GM18520 (cell line): ENCODE results near the gene TNRC6A.

Experiments
- ATAC-seq: cut with Tn5 transposase; IDR thresholded peaks from one replicate; pipeline ENCODE4 v1.9.1; 2021; ENCODE audit not compliant: unreplicated experiment

TNRC6A gene

GRCh38 chr16:24755201-24755874, 25.9 kb downstream of the TNRC6A start:
- ATAC-seq, result no peak

- ATAC-seq, result no peak
These were observed 28.9 kb downstream of the TNRC6A start for GRCh38 chr16:24758373-24758772.

GRCh38 chr16:24759006-24759405, 29.6 kb downstream of the TNRC6A start:
- no peak for ATAC-seq

GRCh38 chr16:24761526-24761925, 32.1 kb downstream of the TNRC6A start:
- ATAC-seq, result no peak

- ATAC-seq, result no peak
These were observed 35.5 kb downstream of the TNRC6A start for GRCh38 chr16:24764916-24765315.

- ATAC-seq, result no peak
These were observed 36.6 kb downstream of the TNRC6A start for GRCh38 chr16:24766057-24766456.

- no peak for ATAC-seq
These were observed 40.4 kb downstream of the TNRC6A start for GRCh38 chr16:24769806-24770205.

- ATAC-seq, result no peak
These were observed 41.8 kb downstream of the TNRC6A start for GRCh38 chr16:24771132-24771778.

- no peak for ATAC-seq
These were observed 42.3 kb downstream of the TNRC6A start for GRCh38 chr16:24771779-24772157.

- ATAC-seq, result no peak
These were observed 44.4 kb downstream of the TNRC6A start for GRCh38 chr16:24773771-24774427.

GRCh38 chr16:24774510-24774909, 45.1 kb downstream of the TNRC6A start:
- no peak for ATAC-seq

GRCh38 chr16:24775455-24775854, 46.0 kb downstream of the TNRC6A start:
- ATAC-seq, result no peak

- ATAC-seq, result no peak
These were observed 47.2 kb downstream of the TNRC6A start for GRCh38 chr16:24776501-24777220.

- no peak for ATAC-seq
These were observed 49.2 kb downstream of the TNRC6A start for GRCh38 chr16:24778671-24779070.

GRCh38 chr16:24781256-24781655, 51.8 kb downstream of the TNRC6A start:
- ATAC-seq, result no peak

GRCh38 chr16:24784121-24784520, 54.7 kb downstream of the TNRC6A start:
- ATAC-seq, result no peak

- no peak for ATAC-seq
These were observed 60.4 kb downstream of the TNRC6A start for GRCh38 chr16:24789881-24790280.

GRCh38 chr16:24800586-24800985, 71.1 kb downstream of the TNRC6A start:
- ATAC-seq, result no peak

- no peak for ATAC-seq
These were observed 72.4 kb downstream of the TNRC6A start for GRCh38 chr16:24801761-24802302.

- no peak for ATAC-seq
These were observed 76.0 kb downstream of the TNRC6A start for GRCh38 chr16:24805484-24805883.

- no peak for ATAC-seq
These were observed 77.8 kb downstream of the TNRC6A start for GRCh38 chr16:24807301-24807700.
